K562 (cell line): ENCODE data around the gene MED15. TPM values are rescaled to one million over a fixed set of nuclear protein-coding genes. Genes with fewer than 3 reads are reported as not detected.

Source experiments
- ATF7 ChIP-seq: fragments of 450-650 bp; IDR thresholded peaks from 2 replicates; pipeline ENCODE4 v1.7.1; 2014; ENCODE audit warnings: mild to moderate bottlenecking, moderate library complexity
- BMI1 ChIP-seq: fragments of 150-350 bp; IDR thresholded peaks from 2 replicates; pipeline ENCODE4 v1.6.1; 2014; ENCODE audit warnings: low read length
- DACH1 ChIP-seq: fragments of 450-650 bp; IDR thresholded peaks from 2 replicates; pipeline ENCODE4 v1.6.1; 2018; ENCODE audit not compliant: partially characterized antibody
- NR3C1 ChIP-seq: sonication (generic); formaldehyde crosslinking; IDR thresholded peaks from 2 replicates; pipeline ENCODE4 v1.8.1; 2022; ENCODE audit warnings: missing genetic modification reagents
- RBM39 ChIP-seq: fragments of 200-400 bp; formaldehyde crosslinking; optimal IDR thresholded peaks from 2 replicates; pipeline ENCODE3; 2018; ENCODE audit warnings: low read depth, low read length
- SRF ChIP-seq, 2 experiments: fragments of 250-450, 450-650 bp in 1 of 2; sonication (Bioruptor Pico) in 1 of 2; sonication (generic) in 1 of 2; formaldehyde crosslinking; IDR thresholded peaks; 2 replicates each; pipeline versions ENCODE4 v1.5.0 to v1.5.1; 2020 to 2022; ENCODE audit warnings: mild to moderate bottlenecking in 1 of 2, missing genetic modification reagents in 1 of 2
- SRSF9 ChIP-seq: fragments of 200-400 bp; formaldehyde crosslinking; IDR thresholded peaks from 2 replicates; pipeline ENCODE4 v1.6.1; 2017; ENCODE audit warnings: low read depth, low read length, borderline replicate concordance
- ZNF717 ChIP-seq: fragments of 250-450 bp; sonication (Bioruptor Pico); IDR thresholded peaks from 2 replicates; pipeline ENCODE4 v1.5.0; 2021
- polyA plus RNA-seq, 8 experiments: library from polyadenylated mRNA; depleted of rRNA in 4 of 8; stranded (reverse) in 5 of 8; unstranded in 3 of 8; fragments of >200 nt; fragmentation: Nextera tagmentation in 2 of 8; fragmentation: Illumina TruSeq in 1 of 8; extraction: Ambion mirVana in 2 of 8; extraction: Trizol in 1 of 8; gene quantifications; 2 replicates each; pipeline versions ENCODE4 v1.2.1 to v1.2.3, GENCODE V29; 2011 to 2014; ENCODE audit warnings: inconsistent platforms in 1 of 8, missing spikeins in 1 of 8
- total RNA-seq, 7 experiments: library from RNA; depleted of rRNA in 6 of 7; stranded (reverse); fragments of >200 nt in 6 of 7; fragmentation: Illumina TruSeq in 2 of 7; extraction: Trizol in 2 of 7; gene quantifications; 2 replicates each; pipeline versions ENCODE4 v1.2.1 to v1.2.3, GENCODE V29; 2011 to 2021; ENCODE audit warnings: low replicate concordance in 1 of 7
- TF ChIP-seq, protein P1 (sequence below): fragments of 450-650 bp; IDR thresholded peaks from 2 replicates; pipeline ENCODE4 v1.6.1; 2016; ENCODE audit warnings: missing biosample characterization, missing genetic modification characterization
- TF ChIP-seq, protein P2 (sequence below): fragments of 450-650 bp; formaldehyde crosslinking; IDR thresholded peaks from 2 replicates; pipeline ENCODE4 v1.4.0; 2022; ENCODE audit warnings: missing genetic modification characterization
- TF ChIP-seq, protein P3 (sequence below): sonication (generic); IDR thresholded peaks from 2 replicates; pipeline ENCODE4 v1.6.1; 2016
- TF ChIP-seq, protein P4 (sequence below): sonication (generic); formaldehyde crosslinking; IDR thresholded peaks from 2 replicates; pipeline ENCODE4 v1.8.0; 2022; ENCODE audit warnings: missing genetic modification reagents, mild to moderate bottlenecking, moderate library complexity, borderline replicate concordance
- TF ChIP-seq, protein P5 (sequence below): fragments of 450-650 bp; formaldehyde crosslinking; IDR thresholded peaks from 2 replicates; pipeline ENCODE4 v1.4.0; 2022; ENCODE audit warnings: mild to moderate bottlenecking, moderate library complexity
- TF ChIP-seq, protein P6 (sequence below), 3 experiments: IDR thresholded peaks in 2 of 3; conservative IDR thresholded peaks in 1 of 3; 2 replicates each; pipeline ENCODE4 v1.5.1; 2011 to 2012; ENCODE audit warnings: low read length in 3 of 3, mild to moderate bottlenecking in 3 of 3, control low read depth in 2 of 3, improper control_type of control experiment in 1 of 3, inconsistent platforms in 1 of 3, low read depth in 1 of 3, mixed read lengths in 1 of 3, moderate library complexity in 1 of 3; ENCODE audit not compliant: insufficient read depth in 2 of 3

Gene MED15
- total and polyA plus RNA-seq, 9 of the 15 experiments (the other 6 are each of a cell fraction or from before 2014, with no cell fraction given) = 4.0 to 271 (median 60.1) TPM

DNA sequence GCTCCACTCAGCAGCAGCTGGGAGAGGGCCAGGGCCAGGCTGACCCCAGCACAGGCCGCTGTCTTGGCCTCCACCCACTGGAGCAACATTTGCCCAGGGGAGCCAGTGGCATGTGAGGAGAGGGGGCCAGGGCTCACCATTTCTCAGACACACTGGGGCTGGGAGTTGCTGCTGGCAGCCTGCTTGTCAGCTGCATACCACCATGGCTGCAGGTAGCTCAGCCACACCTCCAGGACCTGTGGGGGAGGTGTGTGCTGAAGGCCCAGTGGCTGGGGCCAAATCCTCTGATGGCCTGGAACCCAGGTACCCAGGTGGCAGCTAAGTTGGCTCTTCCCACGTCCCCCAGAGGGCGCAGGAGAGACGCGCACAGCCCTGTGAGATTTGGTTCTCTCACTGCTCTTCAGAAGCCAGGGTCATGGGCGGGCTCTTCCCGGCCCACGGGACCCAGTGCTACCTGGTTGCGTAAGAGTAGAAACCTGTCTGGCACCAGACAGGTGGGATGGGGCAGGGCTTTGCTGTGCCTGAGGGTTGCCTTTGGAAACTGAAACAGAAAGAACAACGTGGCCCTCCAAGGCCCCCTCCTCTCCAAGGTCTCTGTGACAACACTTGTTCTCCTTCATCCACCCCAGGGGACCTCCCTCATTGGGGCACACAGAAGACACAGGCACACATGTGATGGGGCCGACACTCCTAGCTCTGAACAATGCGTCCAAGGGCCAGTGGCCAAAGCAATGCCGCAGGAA, 98.8 kb downstream of the MED15 start (continued):
- TF ChIP-seq, protein P1, sequence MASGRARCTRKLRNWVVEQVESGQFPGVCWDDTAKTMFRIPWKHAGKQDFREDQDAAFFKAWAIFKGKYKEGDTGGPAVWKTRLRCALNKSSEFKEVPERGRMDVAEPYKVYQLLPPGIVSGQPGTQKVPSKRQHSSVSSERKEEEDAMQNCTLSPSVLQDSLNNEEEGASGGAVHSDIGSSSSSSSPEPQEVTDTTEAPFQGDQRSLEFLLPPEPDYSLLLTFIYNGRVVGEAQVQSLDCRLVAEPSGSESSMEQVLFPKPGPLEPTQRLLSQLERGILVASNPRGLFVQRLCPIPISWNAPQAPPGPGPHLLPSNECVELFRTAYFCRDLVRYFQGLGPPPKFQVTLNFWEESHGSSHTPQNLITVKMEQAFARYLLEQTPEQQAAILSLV (tag) = peak; percentile 92
- TF ChIP-seq SRSF9 (no peak), RBM39 (no peak), ATF7 (peak; percentile 65), NR3C1 (CRISPR knock-in tag) (no peak), SRF (CRISPR knock-in tag; IDR thresholded peaks at IDR 0.05) (peak in 1 of 2 experiments; percentile 17; a peak in 2 of 4 replicates), DACH1 (no peak), ZNF717 (CRISPR knock-in tag) (0 out of 2 replicates have a peak, but pooled peaks have one; percentile 73), BMI1 (no peak)
- TF ChIP-seq, protein P2, sequence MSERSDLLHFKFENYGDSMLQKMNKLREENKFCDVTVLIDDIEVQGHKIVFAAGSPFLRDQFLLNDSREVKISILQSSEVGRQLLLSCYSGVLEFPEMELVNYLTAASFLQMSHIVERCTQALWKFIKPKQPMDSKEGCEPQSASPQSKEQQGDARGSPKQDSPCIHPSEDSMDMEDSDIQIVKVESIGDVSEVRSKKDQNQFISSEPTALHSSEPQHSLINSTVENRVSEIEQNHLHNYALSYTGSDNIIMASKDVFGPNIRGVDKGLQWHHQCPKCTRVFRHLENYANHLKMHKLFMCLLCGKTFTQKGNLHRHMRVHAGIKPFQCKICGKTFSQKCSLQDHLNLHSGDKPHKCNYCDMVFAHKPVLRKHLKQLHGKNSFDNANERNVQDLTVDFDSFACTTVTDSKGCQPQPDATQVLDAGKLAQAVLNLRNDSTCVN (CRISPR knock-in tag) = peak; percentile 78; the same call in 1 of the 2 replicates
- TF ChIP-seq, protein P3, sequence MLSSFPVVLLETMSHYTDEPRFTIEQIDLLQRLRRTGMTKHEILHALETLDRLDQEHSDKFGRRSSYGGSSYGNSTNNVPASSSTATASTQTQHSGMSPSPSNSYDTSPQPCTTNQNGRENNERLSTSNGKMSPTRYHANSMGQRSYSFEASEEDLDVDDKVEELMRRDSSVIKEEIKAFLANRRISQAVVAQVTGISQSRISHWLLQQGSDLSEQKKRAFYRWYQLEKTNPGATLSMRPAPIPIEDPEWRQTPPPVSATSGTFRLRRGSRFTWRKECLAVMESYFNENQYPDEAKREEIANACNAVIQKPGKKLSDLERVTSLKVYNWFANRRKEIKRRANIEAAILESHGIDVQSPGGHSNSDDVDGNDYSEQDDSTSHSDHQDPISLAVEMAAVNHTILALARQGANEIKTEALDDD = no peak
- TF ChIP-seq, protein P4, sequence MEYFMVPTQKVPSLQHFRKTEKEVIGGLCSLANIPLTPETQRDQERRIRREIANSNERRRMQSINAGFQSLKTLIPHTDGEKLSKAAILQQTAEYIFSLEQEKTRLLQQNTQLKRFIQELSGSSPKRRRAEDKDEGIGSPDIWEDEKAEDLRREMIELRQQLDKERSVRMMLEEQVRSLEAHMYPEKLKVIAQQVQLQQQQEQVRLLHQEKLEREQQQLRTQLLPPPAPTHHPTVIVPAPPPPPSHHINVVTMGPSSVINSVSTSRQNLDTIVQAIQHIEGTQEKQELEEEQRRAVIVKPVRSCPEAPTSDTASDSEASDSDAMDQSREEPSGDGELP (CRISPR knock-in tag) = no peak
- TF ChIP-seq, protein P5, sequence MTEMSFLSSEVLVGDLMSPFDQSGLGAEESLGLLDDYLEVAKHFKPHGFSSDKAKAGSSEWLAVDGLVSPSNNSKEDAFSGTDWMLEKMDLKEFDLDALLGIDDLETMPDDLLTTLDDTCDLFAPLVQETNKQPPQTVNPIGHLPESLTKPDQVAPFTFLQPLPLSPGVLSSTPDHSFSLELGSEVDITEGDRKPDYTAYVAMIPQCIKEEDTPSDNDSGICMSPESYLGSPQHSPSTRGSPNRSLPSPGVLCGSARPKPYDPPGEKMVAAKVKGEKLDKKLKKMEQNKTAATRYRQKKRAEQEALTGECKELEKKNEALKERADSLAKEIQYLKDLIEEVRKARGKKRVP (CRISPR knock-in tag) = 0 out of 2 replicates have a peak, but pooled peaks have one; percentile 48
- TF ChIP-seq, protein P6, sequence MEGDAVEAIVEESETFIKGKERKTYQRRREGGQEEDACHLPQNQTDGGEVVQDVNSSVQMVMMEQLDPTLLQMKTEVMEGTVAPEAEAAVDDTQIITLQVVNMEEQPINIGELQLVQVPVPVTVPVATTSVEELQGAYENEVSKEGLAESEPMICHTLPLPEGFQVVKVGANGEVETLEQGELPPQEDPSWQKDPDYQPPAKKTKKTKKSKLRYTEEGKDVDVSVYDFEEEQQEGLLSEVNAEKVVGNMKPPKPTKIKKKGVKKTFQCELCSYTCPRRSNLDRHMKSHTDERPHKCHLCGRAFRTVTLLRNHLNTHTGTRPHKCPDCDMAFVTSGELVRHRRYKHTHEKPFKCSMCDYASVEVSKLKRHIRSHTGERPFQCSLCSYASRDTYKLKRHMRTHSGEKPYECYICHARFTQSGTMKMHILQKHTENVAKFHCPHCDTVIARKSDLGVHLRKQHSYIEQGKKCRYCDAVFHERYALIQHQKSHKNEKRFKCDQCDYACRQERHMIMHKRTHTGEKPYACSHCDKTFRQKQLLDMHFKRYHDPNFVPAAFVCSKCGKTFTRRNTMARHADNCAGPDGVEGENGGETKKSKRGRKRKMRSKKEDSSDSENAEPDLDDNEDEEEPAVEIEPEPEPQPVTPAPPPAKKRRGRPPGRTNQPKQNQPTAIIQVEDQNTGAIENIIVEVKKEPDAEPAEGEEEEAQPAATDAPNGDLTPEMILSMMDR (IDR thresholded peaks at IDR 0.05 in 2 of 3, conservative IDR thresholded peaks at IDR 0.05 in 1 of 3; ENCODE audit: insufficient read depth in 2 of 3, low read depth in 1 of 3, low read length in 3 of 3) = peak; percentile 98 to 100 (median 99)
